ENCODE results near the gene GPR34.

The GPR34 gene

DNA sequence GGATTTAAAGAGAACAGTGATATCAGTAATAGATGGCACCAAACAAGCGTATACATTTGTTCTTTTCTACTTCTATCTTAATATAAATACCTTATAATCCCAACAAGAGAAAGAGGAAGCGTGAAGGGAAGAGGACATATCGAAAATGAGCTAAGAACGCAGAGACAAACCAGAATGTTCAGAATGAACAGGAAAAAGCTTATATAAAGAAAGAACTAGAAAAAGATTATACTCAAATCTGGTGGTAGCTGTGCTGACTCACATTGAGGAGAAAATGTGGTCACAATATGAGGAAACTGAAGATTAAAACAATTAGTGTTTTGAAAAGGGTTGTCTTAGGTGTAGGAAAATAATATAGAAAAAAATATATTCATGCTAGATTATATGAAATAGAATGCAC is 2.0 kb upstream of the GPR34 start:
- H3K9me3 ChIP-seq (ENCODE audit: low read depth, low read length), result no peaks in the 10 kb centered on the region
- no peak overlapping the region for H3K4me3 ChIP-seq
- TF ChIP-seq EZH2 (IDR thresholded peaks at IDR 0.05) (no peak), POLR2AphosphoS5 (IDR thresholded peaks at IDR 0.05; ENCODE audit: borderline replicate concordance, low read depth, low read length) (no peak), FOXP2 (optimal IDR thresholded peaks at IDR 0.05; ENCODE audit: control extremely low read depth, extremely low read length, insufficient read depth) (no peak)
- H3K36me3 ChIP-seq (ENCODE audit: insufficient read depth, low read length), result no peaks in the 10 kb centered on the region
- no peak for DNase-seq (ENCODE audit: low read depth, low spot score)
- H3K9ac ChIP-seq (ENCODE audit: insufficient read length), result no peak overlapping the region
- H3K27ac ChIP-seq, result no peak overlapping the region

DNA sequence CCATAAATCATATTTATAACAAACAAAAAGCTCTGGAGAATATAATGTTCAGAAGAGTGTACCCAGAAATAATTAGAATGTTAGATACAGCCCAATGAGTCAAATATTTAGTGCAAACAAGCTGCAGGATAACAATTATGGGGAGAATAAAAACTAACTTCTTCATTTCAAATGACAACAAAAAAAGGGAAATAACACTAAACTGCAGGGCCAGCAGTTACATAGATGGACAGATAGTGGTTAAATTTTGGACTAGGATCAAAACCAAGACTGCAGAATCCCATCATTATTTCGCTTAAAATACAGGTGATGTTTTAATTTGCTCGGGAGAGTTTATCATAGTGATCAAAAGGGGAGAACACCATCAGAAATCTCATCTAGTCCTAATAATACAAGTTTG is 617 bp upstream of the GPR34 start:
- H3K4me3 ChIP-seq, result no peak overlapping the region
- no peak for DNase-seq (ENCODE audit: low read depth, low spot score)
- no peaks in the 10 kb centered on the region for H3K36me3 ChIP-seq (ENCODE audit: insufficient read depth, low read length)
- H3K9ac ChIP-seq (ENCODE audit: insufficient read length), result no peak overlapping the region
- H3K9me3 ChIP-seq (ENCODE audit: low read depth, low read length), result no peaks in the 10 kb centered on the region
- no peak overlapping the region for H3K27ac ChIP-seq
- TF ChIP-seq FOXP2 (optimal IDR thresholded peaks at IDR 0.05; ENCODE audit: control extremely low read depth, extremely low read length, insufficient read depth) (no peak), EZH2 (IDR thresholded peaks at IDR 0.05) (no peak), POLR2AphosphoS5 (IDR thresholded peaks at IDR 0.05; ENCODE audit: borderline replicate concordance, low read depth, low read length) (no peak)

DNA sequence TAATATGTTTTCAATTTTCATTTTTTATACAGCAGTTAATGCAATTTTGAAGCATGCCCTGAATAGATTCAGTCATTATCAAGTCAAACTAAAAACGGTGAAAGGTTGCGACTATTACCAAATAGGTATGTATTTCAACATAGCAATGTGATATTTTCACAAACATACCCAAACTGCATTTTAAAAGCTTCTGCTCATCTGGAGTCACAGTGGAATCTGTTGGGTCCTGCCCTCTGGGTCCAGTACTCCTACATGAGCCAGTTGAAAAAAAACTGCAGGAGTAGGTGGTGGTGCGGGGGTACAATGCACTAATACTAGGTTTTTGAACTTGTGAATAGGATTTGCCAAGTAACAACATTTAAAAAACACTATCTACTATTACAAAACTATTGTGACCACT is 938 bp downstream of the GPR34 start:
- TF ChIP-seq FOXP2 (optimal IDR thresholded peaks at IDR 0.05; ENCODE audit: control extremely low read depth, extremely low read length, insufficient read depth) (no peak), EZH2 (IDR thresholded peaks at IDR 0.05) (no peak), POLR2AphosphoS5 (IDR thresholded peaks at IDR 0.05; ENCODE audit: borderline replicate concordance, low read depth, low read length) (no peak)
- DNase-seq (ENCODE audit: low read depth, low spot score), result no peak
- Histone ChIP-seq H3K27ac (no peak overlapping the region), H3K9ac (ENCODE audit: insufficient read length) (no peak overlapping the region), H3K9me3 (ENCODE audit: low read depth, low read length) (no peaks in the 10 kb centered on the region), H3K36me3 (ENCODE audit: insufficient read depth, low read length) (no peaks in the 10 kb centered on the region), H3K4me3 (no peak overlapping the region)

DNA sequence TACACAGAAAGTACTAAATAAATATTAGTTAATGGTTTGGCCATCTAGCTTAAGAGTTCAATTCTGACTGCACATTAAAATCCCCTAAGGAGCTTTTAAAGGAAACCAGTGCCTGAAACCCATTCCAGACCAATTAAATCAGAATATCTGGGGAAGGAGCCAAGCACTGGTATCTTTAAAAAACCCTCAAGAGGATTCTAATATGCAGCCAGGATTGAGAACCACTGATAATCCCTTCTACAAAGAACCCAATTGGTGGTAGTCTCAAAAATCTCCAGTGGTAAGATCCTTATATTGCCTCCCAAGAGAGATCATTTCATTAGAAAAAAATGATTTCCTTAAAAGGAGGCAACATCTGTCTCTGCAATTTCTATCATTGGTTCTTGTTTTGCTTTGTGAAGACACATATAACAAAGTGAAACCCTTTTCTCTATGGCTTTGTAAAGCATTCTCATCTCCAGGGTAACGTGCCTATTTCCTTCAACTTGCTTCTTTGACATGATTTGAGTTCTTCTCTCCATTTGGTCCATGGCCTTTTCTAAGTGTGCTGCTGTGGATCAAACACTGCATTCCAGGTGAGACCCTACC is 3.5 kb downstream of the GPR34 start:
- TF ChIP-seq EZH2 (IDR thresholded peaks at IDR 0.05) (no peak), FOXP2 (optimal IDR thresholded peaks at IDR 0.05; ENCODE audit: control extremely low read depth, extremely low read length, insufficient read depth) (no peak), POLR2AphosphoS5 (IDR thresholded peaks at IDR 0.05; ENCODE audit: borderline replicate concordance, low read depth, low read length) (no peak)
- Histone ChIP-seq H3K36me3 (ENCODE audit: insufficient read depth, low read length) (no peaks in the 10 kb centered on the region), H3K4me3 (no peak overlapping the region), H3K9ac (ENCODE audit: insufficient read length) (no peak overlapping the region), H3K27ac (no peak overlapping the region), H3K9me3 (ENCODE audit: low read depth, low read length) (no peaks in the 10 kb centered on the region)
- DNase-seq (ENCODE audit: low read depth, low spot score), result peak; percentile 30

DNA sequence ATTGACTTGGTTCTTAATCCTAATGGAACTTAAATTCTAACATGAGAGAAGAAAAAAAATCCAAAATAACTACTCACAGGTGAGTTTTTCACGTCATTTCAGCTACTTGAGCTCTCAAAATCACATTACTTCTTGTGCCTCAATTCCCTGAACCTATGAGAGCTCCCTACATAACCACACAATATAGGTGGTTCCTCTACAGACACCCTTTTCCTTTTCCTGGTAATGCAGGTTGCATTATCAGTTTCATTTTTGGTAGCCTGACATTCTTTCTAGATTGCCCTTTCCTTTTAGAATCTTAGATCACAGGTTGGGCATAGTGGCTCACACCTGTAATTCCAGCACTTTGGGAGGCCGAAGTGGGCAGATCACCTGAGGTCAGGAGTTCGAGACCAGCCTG is 4.3 kb downstream of the GPR34 start:
- no peaks in the 10 kb centered on the region for H3K36me3 ChIP-seq (ENCODE audit: insufficient read depth, low read length)
- H3K9me3 ChIP-seq (ENCODE audit: low read depth, low read length), result no peaks in the 10 kb centered on the region
- H3K9ac ChIP-seq (ENCODE audit: insufficient read length), result no peak overlapping the region
- no peak overlapping the region for H3K4me3 ChIP-seq
- no peak overlapping the region for H3K27ac ChIP-seq
- DNase-seq (ENCODE audit: low read depth, low spot score), result no peak
- no peak for TF ChIP-seq POLR2AphosphoS5 (IDR thresholded peaks at IDR 0.05; ENCODE audit: borderline replicate concordance, low read depth, low read length)
- no peak for TF ChIP-seq FOXP2 (optimal IDR thresholded peaks at IDR 0.05; ENCODE audit: control extremely low read depth, extremely low read length, insufficient read depth)
- no peak for TF ChIP-seq EZH2 (IDR thresholded peaks at IDR 0.05)

DNA sequence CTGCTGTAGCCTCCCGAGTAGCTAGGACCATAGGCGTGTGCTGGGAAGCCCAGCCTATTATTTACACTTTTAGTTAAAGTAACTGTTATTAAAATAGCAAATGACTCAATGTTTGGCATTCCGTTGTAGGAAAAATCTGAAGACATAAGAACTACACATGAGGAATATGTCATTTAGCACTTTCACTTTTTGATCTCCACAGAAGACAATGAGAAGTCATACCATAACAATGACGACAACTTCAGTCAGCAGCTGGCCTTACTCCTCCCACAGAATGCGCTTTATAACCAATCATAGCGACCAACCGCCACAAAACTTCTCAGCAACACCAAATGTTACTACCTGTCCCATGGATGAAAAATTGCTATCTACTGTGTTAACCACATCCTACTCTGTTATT is 6.7 kb downstream of the GPR34 start:
- Histone ChIP-seq H3K27ac (no peak overlapping the region), H3K9me3 (ENCODE audit: low read depth, low read length) (no peaks in the 10 kb centered on the region), H3K9ac (ENCODE audit: insufficient read length) (no peak overlapping the region), H3K36me3 (ENCODE audit: insufficient read depth, low read length) (no peaks in the 10 kb centered on the region), H3K4me3 (no peak overlapping the region)
- no peak for TF ChIP-seq EZH2 (IDR thresholded peaks at IDR 0.05)
- no peak for DNase-seq (ENCODE audit: low read depth, low spot score)

DNA sequence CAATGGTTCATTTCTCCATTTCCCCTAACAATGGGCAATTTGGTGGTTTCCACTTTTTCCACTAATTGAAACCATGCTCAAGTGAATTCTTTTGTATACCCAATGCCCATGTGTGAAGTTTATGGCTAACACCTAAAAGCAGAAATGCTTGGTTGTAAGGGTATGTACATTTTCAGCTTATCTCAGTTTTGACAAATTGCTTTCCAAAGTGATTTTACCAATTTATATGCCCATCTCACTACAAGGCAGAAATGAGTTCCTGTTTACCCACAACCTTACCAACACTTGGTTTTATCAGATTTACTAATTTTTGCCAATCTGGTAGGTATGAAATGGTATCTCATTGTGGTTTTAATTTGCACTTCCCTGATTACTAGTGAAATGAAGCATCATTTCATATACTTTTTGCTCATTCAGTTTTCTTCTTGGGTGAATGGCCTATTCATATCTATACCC is 14.8 kb downstream of the GPR34 start:
- TF ChIP-seq POLR2AphosphoS5 (IDR thresholded peaks at IDR 0.05; ENCODE audit: borderline replicate concordance, low read depth, low read length) (no peak), EZH2 (IDR thresholded peaks at IDR 0.05) (no peak), FOXP2 (optimal IDR thresholded peaks at IDR 0.05; ENCODE audit: control extremely low read depth, extremely low read length, insufficient read depth) (no peak)
- Histone ChIP-seq H3K9ac (ENCODE audit: insufficient read length) (no peak overlapping the region), H3K36me3 (ENCODE audit: insufficient read depth, low read length) (no peaks in the 10 kb centered on the region), H3K9me3 (ENCODE audit: low read depth, low read length) (no peaks in the 10 kb centered on the region), H3K27ac (no peak overlapping the region), H3K4me3 (no peak overlapping the region)
- DNase-seq (ENCODE audit: low read depth, low spot score), result no peak

DNA sequence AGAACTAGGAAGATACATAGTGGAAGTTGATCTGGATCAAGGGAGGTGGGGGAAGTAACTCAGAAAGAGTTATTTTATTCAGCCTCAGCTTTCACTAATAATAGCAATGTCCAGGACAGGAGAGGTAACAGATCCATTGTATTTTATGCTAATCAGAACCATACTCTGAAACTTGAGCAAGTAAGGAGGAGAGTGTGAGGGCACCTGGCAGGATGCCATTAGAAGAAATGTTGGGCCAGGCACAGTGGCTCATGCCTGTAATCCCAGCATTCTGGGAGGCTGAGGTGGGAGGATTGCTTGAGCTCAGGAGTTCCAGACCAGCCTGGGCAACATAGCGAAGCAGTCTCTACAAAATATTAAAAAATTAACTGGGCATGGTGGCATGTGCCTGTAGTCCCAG is 16.3 kb downstream of the GPR34 start:
- no peaks in the 10 kb centered on the region for H3K36me3 ChIP-seq (ENCODE audit: insufficient read depth, low read length)
- H3K27ac ChIP-seq, result no peak overlapping the region
- H3K9me3 ChIP-seq (ENCODE audit: low read depth, low read length), result no peaks in the 10 kb centered on the region
- H3K9ac ChIP-seq (ENCODE audit: insufficient read length), result no peak overlapping the region
- no peak overlapping the region for H3K4me3 ChIP-seq
- DNase-seq (ENCODE audit: low read depth, low spot score), result no peak
- TF ChIP-seq POLR2AphosphoS5 (IDR thresholded peaks at IDR 0.05; ENCODE audit: borderline replicate concordance, low read depth, low read length) (no peak), EZH2 (IDR thresholded peaks at IDR 0.05) (no peak), FOXP2 (optimal IDR thresholded peaks at IDR 0.05; ENCODE audit: control extremely low read depth, extremely low read length, insufficient read depth) (no peak)

DNA sequence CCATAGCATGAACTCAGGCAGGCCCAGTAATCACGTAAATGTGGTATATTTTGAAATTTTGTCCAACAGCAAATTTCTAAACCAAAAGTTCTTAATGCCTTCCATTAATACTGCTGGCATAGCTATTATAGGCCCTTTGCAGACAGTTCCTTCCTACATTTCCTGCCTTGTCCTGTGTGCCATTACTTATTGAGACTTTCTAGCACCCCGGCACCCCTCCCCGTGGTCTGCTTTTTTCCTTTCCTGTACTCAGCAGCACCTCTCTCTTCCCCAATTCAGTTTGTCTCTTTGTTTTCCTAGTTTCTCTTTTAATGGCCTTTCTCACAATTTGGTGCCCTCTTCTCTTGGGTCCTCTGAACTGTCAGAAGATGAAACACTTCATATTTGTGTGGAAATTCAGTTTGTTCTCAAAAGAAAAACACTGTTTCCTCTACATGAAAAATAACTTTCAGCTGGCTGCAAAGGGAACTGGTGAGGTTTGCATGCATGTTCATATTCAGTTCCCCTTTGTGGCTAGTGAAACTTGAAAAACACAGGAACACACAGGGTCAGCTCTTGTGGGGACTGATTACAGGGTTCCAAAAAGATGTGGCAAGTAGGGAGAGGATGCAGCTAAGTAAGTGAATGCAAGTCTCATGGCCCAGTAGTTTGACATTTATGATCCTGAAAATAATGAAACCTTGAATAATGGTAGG is 17.1 kb downstream of the GPR34 start:
- H3K4me3 ChIP-seq, result no peak overlapping the region
- H3K9ac ChIP-seq (ENCODE audit: insufficient read length), result no peak overlapping the region
- no peaks in the 10 kb centered on the region for H3K9me3 ChIP-seq (ENCODE audit: low read depth, low read length)
- no peaks in the 10 kb centered on the region for H3K36me3 ChIP-seq (ENCODE audit: insufficient read depth, low read length)
- no peak for TF ChIP-seq EZH2 (IDR thresholded peaks at IDR 0.05)
- no peak for TF ChIP-seq FOXP2 (optimal IDR thresholded peaks at IDR 0.05; ENCODE audit: control extremely low read depth, extremely low read length, insufficient read depth)
- no peak for TF ChIP-seq POLR2AphosphoS5 (IDR thresholded peaks at IDR 0.05; ENCODE audit: borderline replicate concordance, low read depth, low read length)
- DNase-seq (ENCODE audit: low read depth, low spot score), result no peak
- no peak overlapping the region for H3K27ac ChIP-seq

All from SK-N-MC (cell line).